Measurements from ENCODE around the gene SLC23A2.

SLC23A2 gene

DNA sequence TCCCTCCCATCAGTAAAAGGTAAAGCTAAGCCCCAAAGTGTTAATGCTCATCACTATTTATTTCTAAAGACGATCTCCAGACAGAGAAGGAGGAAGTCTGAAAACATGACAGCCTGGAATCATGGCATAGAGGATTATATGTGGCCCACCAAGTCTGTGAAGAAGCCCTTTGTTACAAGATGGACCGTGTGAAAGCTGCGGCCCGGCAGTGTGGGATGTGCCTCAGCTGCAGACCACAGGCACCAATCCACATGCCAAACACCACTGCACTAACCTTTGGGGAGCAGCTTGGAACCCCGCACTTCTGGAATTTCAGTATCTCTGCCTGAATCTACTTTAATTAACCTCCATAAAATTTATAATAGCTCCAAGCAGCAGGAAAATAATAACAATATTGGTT is 90.4 kb downstream of the SLC23A2 start:
- H3K4me3 ChIP-seq (ENCODE audit: low read depth, low read length): no peak overlapping the region
- in situ Hi-C loops (cut with HindIII; ENCODE audit: low sequenced_read_pairs): no loop called here
- TF ChIP-seq, protein P1, sequence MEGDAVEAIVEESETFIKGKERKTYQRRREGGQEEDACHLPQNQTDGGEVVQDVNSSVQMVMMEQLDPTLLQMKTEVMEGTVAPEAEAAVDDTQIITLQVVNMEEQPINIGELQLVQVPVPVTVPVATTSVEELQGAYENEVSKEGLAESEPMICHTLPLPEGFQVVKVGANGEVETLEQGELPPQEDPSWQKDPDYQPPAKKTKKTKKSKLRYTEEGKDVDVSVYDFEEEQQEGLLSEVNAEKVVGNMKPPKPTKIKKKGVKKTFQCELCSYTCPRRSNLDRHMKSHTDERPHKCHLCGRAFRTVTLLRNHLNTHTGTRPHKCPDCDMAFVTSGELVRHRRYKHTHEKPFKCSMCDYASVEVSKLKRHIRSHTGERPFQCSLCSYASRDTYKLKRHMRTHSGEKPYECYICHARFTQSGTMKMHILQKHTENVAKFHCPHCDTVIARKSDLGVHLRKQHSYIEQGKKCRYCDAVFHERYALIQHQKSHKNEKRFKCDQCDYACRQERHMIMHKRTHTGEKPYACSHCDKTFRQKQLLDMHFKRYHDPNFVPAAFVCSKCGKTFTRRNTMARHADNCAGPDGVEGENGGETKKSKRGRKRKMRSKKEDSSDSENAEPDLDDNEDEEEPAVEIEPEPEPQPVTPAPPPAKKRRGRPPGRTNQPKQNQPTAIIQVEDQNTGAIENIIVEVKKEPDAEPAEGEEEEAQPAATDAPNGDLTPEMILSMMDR (IDR thresholded peaks at IDR 0.05; ENCODE audit: low read depth, low read length): no peak
- DNase-seq (ENCODE audit: low read depth, low spot score): no peak

DNA sequence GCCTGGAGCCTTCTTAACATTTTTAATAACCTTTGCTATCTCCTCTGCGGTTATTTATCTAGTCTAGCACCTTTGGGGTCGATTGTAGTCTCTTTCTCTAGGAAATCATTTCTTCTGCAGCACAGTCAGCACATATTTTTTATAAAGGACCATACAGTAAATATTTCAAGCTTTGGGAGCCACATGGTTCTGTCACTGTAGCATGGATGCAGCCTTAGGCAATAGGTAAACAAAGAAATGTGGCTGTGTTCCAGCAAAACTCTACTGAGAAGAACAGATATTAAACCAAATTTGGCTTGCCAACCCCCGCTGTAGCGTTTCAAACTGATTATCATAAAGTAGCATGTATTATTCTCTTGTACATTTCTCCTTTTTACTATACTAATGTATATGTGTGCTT is 95.7 kb downstream of the SLC23A2 start:
- in situ Hi-C loops (cut with HindIII; ENCODE audit: low sequenced_read_pairs): no loop called here
- H3K4me3 ChIP-seq (ENCODE audit: low read depth, low read length): no peak overlapping the region
- DNase-seq (ENCODE audit: low read depth, low spot score): no peak
- TF ChIP-seq, protein P1 (IDR thresholded peaks at IDR 0.05; ENCODE audit: low read depth, low read length): no peak

DNA sequence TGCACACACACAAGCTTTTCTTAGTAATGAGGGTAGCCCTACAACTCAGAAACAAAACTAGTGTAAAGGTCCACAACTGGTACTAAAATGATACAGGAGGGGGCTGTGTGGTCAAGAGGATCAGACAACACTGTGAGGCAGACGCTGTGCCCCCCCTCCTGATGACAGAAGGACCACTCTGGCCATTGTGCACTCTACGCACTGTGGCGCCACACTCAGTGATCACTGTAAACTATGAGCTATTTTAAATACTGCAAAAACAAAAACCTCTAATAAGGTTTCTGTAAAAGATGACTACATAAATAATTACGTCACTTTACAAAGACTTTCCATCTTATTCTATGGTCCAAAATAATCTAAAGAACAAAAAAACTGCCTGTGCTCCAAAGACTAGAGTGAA is 96.1 kb downstream of the SLC23A2 start:
- no peak overlapping the region for H3K4me3 ChIP-seq (ENCODE audit: low read depth, low read length)
- TF ChIP-seq, protein P1 (IDR thresholded peaks at IDR 0.05; ENCODE audit: low read depth, low read length): no peak
- in situ Hi-C loops (cut with HindIII; ENCODE audit: low sequenced_read_pairs): no loop called here
- DNase-seq (ENCODE audit: low read depth, low spot score): no peak

DNA sequence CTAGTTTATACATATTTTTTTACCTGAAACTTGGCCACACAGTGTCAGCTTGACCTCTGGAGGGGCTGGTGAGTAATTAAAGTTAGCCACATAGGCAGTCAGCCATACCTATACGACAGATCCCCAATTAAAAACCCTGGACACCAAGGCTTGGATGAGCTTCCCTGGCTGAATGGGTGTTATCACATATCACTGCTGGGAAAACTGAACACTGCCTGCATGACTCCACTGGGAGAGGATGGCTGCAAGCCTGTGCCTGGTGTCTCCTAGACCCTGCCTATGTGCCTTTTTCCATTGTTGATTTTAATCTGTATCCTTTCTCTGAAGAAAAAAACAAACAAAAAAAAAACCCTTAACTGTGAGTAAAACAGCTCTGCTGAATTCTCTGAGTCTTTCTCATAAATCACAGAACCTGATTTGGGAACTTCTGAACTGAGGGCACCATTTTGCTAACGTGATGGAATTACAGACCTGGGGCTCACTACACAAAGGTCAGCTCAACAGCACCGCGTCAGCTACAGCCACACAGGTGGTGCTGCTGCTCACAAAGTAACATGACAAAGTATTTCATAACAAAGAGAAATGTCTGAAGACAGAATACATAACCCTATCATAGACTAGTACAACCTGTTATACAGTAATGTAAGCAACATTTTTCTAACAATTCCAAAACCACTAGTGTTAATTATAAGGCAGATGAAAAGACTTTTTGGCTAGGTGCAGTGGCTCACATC is 97.0 kb downstream of the SLC23A2 start:
- no peak overlapping the region for H3K4me3 ChIP-seq (ENCODE audit: low read depth, low read length)
- in situ Hi-C loops (cut with HindIII; ENCODE audit: low sequenced_read_pairs): no loop called here
- no peak for DNase-seq (ENCODE audit: low read depth, low spot score)
- TF ChIP-seq, protein P1 (IDR thresholded peaks at IDR 0.05; ENCODE audit: low read depth, low read length): no peak

DNA sequence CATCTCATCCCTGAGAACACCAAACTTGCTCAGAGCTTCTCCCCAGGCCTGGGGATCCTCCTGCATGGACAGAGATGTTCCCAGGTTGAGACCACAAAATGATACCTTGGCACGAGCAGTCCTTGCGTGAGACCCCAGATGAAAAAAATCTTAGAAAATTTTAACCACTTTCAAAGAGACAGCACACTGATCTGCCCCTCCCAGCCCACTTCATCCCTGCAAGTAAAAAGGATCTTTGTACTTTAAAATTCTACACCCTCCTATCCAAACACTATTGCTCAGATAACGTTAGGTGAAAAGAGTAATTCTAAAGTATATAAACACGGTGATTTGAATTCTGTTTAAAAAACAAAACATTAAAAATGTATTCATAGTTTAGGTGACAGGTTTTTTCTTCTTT is 98.5 kb downstream of the SLC23A2 start:
- TF ChIP-seq, protein P1 (IDR thresholded peaks at IDR 0.05; ENCODE audit: low read depth, low read length): no peak
- DNase-seq (ENCODE audit: low read depth, low spot score): no peak
- no peak overlapping the region for H3K4me3 ChIP-seq (ENCODE audit: low read depth, low read length)
- in situ Hi-C loops (cut with HindIII; ENCODE audit: low sequenced_read_pairs): no loop called here

DNA sequence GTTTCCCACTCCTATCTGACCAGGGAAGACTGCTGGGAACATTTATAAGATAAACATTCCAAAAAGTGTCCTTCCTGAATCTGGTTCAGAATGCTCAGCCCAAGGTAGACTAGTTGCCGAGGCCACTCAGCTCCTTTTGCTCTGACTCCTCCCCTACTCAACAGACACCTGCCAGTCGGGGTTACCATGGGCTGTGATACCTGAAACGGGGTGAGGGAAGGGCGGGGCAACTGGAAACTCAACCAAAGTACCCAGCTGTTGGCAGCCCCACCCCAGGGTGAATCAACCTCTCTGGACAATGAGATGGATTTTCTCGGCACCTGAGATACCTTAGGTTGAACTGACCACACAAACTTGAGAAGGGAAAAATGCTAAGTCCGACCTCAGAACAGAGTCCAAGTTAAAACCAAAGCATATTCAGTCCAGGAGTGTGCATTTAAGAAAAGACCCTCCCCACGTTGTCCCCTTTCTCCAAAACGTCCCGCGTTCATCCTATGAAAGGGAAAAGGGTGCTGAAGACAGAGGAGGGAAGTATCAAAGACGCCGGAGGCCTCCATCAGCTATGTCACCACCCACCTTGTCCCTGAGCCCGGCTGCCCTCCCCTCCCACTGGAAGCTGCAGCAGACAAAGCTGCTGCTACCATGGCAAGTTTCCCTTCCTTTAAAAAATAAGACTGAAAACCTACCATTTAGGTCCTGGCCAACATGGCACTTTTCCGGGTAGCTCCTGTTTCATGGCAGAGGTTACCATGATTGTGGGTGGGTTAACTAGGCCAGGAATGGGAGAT is 100.1 kb downstream of the SLC23A2 start:
- TF ChIP-seq, protein P1 (IDR thresholded peaks at IDR 0.05; ENCODE audit: low read depth, low read length): no peak
- in situ Hi-C loops (cut with HindIII; ENCODE audit: low sequenced_read_pairs): no loop called here
- H3K4me3 ChIP-seq (ENCODE audit: low read depth, low read length): no peak overlapping the region
- no peak for DNase-seq (ENCODE audit: low read depth, low spot score)

All from astrocyte of the spinal cord (primary cell).